Measurements from ENCODE around the gene CBL.
"Not testable (repeated sequence)": the region's sequence is repeated elsewhere in the genome, so short reads cannot be mapped to it uniquely, and the experiment has no call there.

The CBL gene

DNA sequence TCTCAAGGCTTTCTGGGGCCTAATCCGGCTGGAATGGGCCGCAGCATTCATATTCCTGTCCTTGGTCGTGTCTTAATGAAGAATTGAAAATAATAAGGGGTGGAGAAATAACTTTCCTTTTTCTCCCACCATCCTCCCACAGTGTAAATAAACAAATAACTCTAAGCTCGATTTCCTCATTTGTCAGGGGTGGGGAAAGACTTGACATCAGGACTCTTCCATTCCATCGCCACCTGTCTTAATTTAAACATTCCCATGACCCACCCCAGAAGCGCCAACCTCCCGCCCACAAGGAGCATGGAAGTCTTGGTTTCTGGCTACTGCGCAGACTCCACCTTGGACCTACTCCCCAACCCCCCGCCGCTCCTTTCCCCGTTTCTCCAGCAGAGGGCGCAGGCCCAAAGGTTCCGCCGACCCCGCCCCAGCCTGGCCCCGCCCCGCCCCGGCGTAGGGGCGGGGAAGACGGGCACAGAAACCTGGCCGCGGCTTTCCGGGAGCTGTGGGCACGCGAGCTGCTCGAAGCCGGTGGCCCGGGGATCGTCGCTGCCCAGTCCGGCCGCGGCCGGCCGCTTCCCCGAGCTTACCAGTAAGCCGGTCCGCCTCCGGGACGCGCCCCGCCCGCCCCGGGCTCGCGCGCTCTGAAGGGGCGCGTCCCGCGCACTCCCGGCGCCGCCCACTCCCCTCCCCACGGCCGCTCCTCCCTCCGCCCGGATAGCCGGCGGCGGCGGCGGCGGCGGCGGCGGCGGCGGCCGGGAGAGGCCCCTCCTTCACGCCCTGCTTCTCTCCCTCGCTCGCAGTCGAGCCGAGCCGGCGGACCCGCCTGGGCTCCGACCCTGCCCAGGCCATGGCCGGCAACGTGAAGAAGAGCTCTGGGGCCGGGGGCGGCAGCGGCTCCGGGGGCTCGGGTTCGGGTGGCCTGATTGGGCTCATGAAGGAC, at the start of gene CBL:
Gene CBL, plus strand, starts transcription at position 766 of the 937 bp plus-strand sequence. Its CDS starts 79 bp downstream, at position 845.
- peak; percentile 92 to 98 for DNase-seq (ENCODE audit: low read depth in 2 of 2)

DNA sequence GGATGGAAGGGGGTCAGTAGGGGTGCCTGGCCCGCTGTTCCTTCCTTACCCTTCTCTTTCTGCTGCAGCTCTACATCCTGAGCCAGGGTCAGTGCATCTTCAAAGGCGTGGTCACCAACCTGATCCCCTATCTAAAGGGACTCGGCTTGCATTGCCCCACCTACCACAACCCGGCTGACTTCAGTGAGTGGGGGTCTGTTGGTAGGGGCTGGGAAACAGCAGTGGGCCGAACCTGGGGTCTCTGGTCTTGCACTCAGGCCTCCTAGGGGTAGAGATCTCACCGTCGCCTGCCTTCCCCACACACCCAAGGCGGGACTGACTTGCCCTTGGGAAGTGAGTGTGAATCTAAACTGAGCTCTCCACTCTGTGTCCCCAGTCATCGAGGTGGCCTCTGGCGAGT, 49.6 kb upstream of the CBL start:
- DNase-seq (ENCODE audit: low read depth in 2 of 2), result no peak

GRCh38 chr11:119157063-119157462, 49.1 kb upstream of the CBL start:
- no peak for DNase-seq (ENCODE audit: low read depth in 2 of 2)

GRCh38 chr11:119158467-119158866, 47.7 kb upstream of the CBL start:
- no peak for DNase-seq (ENCODE audit: low read depth in 2 of 2)

DNA sequence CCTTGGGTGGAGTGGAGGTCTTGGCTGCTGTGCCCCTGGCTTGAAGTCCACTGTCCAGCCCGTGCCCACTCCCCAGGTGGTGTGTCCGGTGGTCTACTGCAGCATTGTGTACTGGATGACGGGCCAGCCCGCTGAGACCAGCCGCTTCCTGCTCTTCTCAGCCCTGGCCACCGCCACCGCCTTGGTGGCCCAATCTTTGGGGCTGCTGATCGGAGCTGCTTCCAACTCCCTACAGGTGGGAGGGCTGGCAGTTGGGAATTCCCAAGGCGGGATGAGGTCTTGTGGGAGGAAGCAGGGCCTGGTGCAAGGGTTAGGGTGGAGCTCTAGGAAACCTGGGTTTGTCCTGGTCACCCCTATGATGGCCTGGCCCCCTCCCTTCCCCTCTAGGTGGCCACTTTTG, 46.0 kb upstream of the CBL start:
- DNase-seq (ENCODE audit: low read depth in 2 of 2), result no peak

- no peak for DNase-seq (ENCODE audit: low read depth in 2 of 2)
Observed at GRCh38 chr11:119161871-119162270, 44.3 kb upstream of the CBL start.

DNA sequence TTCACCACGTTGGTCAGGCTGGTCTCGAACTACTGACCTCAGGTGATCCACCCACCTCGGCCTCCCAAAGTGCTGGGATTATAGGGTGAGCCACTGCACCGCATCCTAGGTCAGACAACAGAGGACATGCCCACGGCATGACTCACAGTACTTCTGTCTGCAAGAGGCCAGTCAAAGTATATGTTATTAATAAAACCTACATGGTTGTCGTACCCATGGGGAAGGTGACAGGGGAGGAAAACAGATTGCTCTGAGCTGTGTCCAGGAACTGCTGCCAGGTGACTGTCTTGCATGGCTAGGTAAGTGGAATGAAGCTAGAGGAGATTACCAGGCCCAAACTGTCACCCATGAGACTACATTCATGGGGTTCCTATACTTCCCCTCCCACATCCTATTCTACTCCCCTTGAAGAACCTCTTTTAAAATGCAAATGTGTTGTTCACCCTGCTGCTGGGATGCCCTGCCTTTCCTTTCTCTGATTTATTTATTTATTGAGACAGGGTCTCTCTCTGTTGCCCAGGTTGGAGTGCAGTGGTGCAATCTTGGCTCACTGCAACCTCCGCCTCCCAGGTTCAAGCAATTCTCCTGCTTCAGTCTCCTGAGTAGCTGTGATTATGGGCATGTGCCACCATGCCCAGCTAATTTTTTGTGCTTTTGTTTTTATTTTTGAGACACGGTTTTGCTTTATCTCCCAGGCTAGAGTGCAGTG, 39.6 kb upstream of the CBL start:
- no peak for DNase-seq (ENCODE audit: low read depth in 2 of 2)

- not testable (repeated sequence) for DNase-seq (ENCODE audit: low read depth in 2 of 2)
Observed at GRCh38 chr11:119167077-119167458, 39.1 kb upstream of the CBL start.

- DNase-seq (ENCODE audit: low read depth in 2 of 2), result no peak
Observed at GRCh38 chr11:119167933-119168332, 38.2 kb upstream of the CBL start.

DNA sequence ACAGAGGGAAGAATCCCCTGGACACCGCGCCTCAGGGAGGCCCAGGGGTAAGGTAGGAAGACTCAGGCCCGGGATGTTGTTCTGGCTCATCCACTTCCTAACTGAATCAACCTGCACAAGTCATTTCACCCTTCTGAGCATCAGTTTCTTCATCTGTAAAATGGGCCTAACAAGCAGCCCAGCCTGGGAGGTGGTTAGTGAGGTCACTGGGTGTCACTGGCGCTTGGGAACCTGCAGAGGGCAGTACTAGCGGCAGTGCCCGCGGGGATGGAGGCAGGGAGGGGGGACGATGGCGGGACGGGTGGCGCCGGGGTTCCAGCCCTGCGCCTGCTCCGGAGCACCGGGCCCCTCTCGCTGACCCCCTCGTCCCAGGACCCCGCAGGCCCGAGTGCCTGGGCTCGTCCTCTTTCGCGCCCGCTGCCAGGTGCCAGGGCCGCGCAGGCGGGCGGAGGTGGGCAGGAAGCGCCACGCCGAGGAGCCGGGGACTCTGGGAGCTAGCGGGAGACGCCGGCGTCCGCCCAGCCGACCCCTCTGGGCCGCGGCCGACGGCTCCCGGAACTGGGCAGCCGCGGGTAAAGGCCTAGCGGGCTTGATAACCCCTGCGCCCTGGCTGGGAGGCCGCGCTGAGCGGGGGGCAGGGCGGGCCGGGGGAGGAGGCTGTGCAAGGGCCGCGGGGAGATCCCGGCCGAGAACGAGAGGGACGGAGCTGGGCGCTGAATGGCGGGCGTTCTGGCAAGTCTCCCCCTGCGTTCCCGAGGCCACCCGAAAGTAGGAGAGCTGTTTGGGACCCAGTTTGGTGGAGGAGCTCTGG, 37.5 kb upstream of the CBL start, which contains the start of gene NLRX1:
Gene NLRX1, plus strand, starts transcription at position 255 of the 811 bp plus-strand sequence. CDS start 2,679 bp downstream, outside the sequence.
- DNase-seq (ENCODE audit: low read depth in 2 of 2), result peak; percentile 80 to 85

DNA sequence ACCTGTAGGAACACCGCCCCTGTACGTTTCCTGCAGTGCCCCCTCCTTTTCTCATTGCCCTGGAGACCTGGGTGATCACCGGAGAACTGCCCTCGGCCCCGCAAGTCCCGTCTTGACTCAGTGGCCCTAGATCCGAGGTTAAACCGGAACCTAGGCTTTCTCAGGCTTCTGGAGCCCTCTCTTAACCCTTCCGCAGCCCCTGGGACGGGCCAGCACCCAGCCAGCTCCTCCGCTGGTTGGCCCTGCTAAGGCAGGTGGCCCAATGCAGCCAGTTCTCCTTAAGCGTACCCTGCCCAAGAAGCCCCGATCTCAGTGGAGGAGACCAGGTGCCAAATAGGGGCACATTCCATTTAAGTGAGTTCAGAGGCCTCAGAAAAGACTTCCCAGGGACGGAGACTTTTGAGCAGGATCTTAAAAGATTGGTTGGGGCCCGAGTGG, 36.8 kb upstream of the CBL start:
- peak; percentile 17 to 32 for DNase-seq (ENCODE audit: low read depth in 2 of 2)

GRCh38 chr11:119172513-119172912, 33.6 kb upstream of the CBL start:
- DNase-seq (ENCODE audit: low read depth in 2 of 2), result no peak

- no peak for DNase-seq (ENCODE audit: low read depth in 2 of 2)
Observed at GRCh38 chr11:119173453-119173852, 32.7 kb upstream of the CBL start.

GRCh38 chr11:119175493-119176077, 30.6 kb upstream of the CBL start:
- no peak for DNase-seq (ENCODE audit: low read depth in 2 of 2)

DNA sequence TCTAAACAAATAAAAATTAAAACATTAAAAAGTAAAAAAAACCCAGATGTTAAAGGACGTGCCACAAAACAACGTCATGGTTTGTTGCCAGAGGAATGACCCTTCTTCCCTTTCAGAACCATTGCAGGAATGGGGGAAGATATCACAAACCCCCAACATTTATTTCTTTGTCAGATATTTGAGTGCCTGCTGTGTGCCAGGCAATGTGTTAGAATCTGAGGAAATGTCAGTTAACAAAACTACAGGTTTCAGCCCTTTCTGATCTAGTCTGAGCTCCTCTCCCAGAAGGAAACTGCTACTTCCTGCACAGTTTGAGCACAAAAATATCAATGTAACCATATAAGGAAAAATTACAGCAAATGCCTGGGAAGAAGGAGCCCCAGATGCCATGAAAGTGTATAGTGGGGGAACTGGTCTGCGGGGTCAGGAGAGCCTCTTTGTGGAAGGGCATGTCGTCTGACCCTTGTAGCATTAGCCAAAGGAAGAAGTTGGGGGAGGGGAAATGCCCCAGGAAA, 27.9 kb upstream of the CBL start:
- no peak for DNase-seq (ENCODE audit: low read depth in 2 of 2)

- no peak for DNase-seq (ENCODE audit: low read depth in 2 of 2)
Observed at GRCh38 chr11:119179342-119179741, 26.8 kb upstream of the CBL start.

GRCh38 chr11:119179983-119180382, 26.2 kb upstream of the CBL start:
- DNase-seq (ENCODE audit: low read depth in 2 of 2), result no peak

GRCh38 chr11:119180729-119181676, 25.1 kb upstream of the CBL start:
- DNase-seq (ENCODE audit: low read depth in 2 of 2), result no peak

DNA sequence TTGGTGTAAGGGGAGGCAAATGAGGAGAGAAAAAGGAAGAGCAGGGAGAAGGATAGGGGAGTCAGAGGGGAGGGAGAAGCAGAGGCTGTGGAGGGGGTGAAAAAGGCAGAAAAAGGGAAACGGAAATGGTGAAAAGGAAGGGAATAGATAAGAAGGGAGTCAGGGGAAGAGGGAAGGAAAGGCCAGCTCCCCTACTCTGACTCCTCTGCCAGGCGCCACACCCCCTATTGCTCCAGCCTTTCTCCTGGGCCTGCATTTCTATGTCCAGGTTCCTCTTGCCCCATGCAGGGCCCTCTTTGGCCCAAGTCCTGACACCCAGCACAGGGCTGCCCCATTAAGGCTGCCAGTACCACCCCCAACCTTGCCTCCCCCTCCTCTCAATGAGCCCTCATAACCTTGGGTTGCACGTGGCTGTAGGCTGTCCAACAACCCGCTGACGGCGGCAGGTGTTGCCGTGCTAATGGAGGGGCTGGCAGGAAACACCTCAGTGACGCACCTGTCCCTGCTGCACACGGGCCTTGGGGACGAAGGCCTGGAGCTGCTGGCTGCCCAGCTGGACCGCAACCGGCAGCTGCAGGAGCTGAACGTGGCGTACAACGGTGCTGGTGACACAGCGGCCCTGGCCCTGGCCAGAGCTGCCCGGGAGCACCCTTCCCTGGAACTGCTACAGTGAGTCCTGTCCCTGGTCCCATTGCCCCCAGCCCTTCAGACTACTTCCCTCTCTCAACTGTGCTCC, 24.3 kb upstream of the CBL start:
- no peak for DNase-seq (ENCODE audit: low read depth in 2 of 2)

Measured in stimulated activated CD4-positive, alpha-beta T cell treated with anti-CD3 and anti-CD28 coated beads, Interleukin-15, amount 100 ng/mL, for 48 hours (primary cell).